ENCODE data around the gene ID2. TPM values are rescaled to one million over a fixed set of nuclear protein-coding genes. Genes with fewer than 3 reads are reported as not detected.

Gene ID2
- total RNA-seq, result 100 to 1,000 TPM; 165 to 949 (median 312) TPM

- peak; percentile 98 for DNase-seq (ENCODE audit: low spot score)
- peak; percentile 61 for ATAC-seq (ENCODE audit: low FRiP score)
- TF ChIP-seq CTCF (IDR thresholded peaks at IDR 0.05), result no peak
Observed at GRCh38 chr2:8681786-8682692, at the start of gene ID2. TSS of gene ID2 (plus strand) at chr2:8682056. CDS start at chr2:8682166, 110 bp downstream.

DNA sequence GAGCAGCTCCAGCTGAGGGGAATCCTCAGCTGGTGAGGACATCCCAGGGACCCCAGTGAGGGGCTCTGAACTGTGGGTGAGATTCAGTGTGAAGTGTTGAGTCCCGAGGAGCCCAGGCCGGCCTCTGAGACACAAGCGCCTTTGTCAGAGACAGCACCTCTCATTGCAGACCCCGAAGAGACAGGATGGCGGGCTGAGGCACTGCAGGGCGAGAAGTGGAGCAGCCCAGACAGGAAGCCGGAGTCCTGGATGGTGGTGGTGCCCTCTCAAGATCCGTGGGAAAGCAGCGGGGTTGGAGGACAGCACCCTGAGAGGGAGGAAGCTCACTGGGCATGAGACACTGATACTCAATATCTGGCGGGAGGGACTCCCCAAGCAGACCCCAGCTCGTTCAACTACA is 49.1 kb upstream of the ID2 start:
- no peak for DNase-seq (ENCODE audit: low spot score)
- no peak for ATAC-seq (ENCODE audit: low FRiP score)
- TF ChIP-seq CTCF (IDR thresholded peaks at IDR 0.05), result no peak

GRCh38 chr2:8633186-8633734 is 48.6 kb upstream of the ID2 start:
- no peak for TF ChIP-seq CTCF (IDR thresholded peaks at IDR 0.05)
- ATAC-seq (ENCODE audit: low FRiP score), result no peak
- no peak for DNase-seq (ENCODE audit: low spot score)

GRCh38 chr2:8633735-8634313 is 48.0 kb upstream of the ID2 start:
- DNase-seq (ENCODE audit: low spot score) (no peak), ATAC-seq (ENCODE audit: low FRiP score) (no peak)
- TF ChIP-seq CTCF (IDR thresholded peaks at IDR 0.05), result no peak

GRCh38 chr2:8634466-8635172 is 47.2 kb upstream of the ID2 start:
- no peak for ATAC-seq (ENCODE audit: low FRiP score)
- no peak for TF ChIP-seq CTCF (IDR thresholded peaks at IDR 0.05)
- DNase-seq (ENCODE audit: low spot score), result no peak

- DNase-seq (ENCODE audit: low spot score), result no peak
- peak; percentile 55 for ATAC-seq (ENCODE audit: low FRiP score)
- TF ChIP-seq CTCF (IDR thresholded peaks at IDR 0.05), result no peak
Observed at GRCh38 chr2:8636041-8636491, 45.8 kb upstream of the ID2 start.

Measured in omental fat pad (tissue), 4 donors.